Measurements from ENCODE around the gene HEPHL1. TPM values are rescaled to one million over a fixed set of nuclear protein-coding genes. Genes with fewer than 3 reads are reported as not detected.
"Not testable (repeated sequence)": the region's sequence is repeated elsewhere in the genome, so short reads cannot be mapped to it uniquely, and the experiment has no call there.

HEPHL1 gene
- polyA plus RNA-seq, 2 donors: 1.5 to 5.9 TPM

GRCh38 chr11:94120516-94120915 is 99.4 kb downstream of the HEPHL1 start:
- not testable (repeated sequence) for H3K27me3 ChIP-seq (ENCODE audit: control insufficient read depth in 1 of 2, insufficient read depth in 2 of 2, low read length in 2 of 2); H3K4me3 ChIP-seq (ENCODE audit: low read depth in 1 of 2, low read length in 2 of 2); H3K27ac ChIP-seq (ENCODE audit: low read depth in 2 of 2, low read length in 1 of 2); H3K4me1 ChIP-seq (ENCODE audit: control insufficient read depth in 2 of 2, insufficient read depth in 2 of 2, low read length in 1 of 2); H3K9me3 ChIP-seq (ENCODE audit: control insufficient read depth in 2 of 2, insufficient read depth in 1 of 2, low read depth in 1 of 2, low read length in 1 of 2); H3K36me3 ChIP-seq (ENCODE audit: control insufficient read depth in 2 of 2, insufficient read depth in 2 of 2, low read length in 1 of 2)
- 84 to 86% methylated on average over 2 of the region's 2 CpGs for WGBS, 2 donors

GRCh38 chr11:94120946-94121345 is 99.8 kb downstream of the HEPHL1 start:
- 95 to 99% methylated on average over 6 of the region's 6 CpGs for WGBS, 2 donors
- Histone ChIP-seq H3K4me1 (ENCODE audit: control insufficient read depth in 2 of 2, insufficient read depth in 2 of 2, low read length in 1 of 2) (peaks cover 0 to 2% of the 10 kb centered on the region in 2 donors), H3K9me3 (ENCODE audit: control insufficient read depth in 2 of 2, insufficient read depth in 1 of 2, low read depth in 1 of 2, low read length in 1 of 2) (no peaks in the 10 kb centered on the region)

GRCh38 chr11:94125407-94126115 is 104.4 kb downstream of the HEPHL1 start:
- no peaks in the 10 kb centered on the region for H3K27me3 ChIP-seq (ENCODE audit: control insufficient read depth in 1 of 2, insufficient read depth in 2 of 2, low read length in 2 of 2)
- no peaks in the 10 kb centered on the region for H3K36me3 ChIP-seq (ENCODE audit: control insufficient read depth in 2 of 2, insufficient read depth in 2 of 2, low read length in 1 of 2)
- no peaks in the 10 kb centered on the region for H3K9me3 ChIP-seq (ENCODE audit: control insufficient read depth in 2 of 2, insufficient read depth in 1 of 2, low read depth in 1 of 2, low read length in 1 of 2)
- peaks cover 3 to 5% of the 10 kb centered on the region in 2 donors for H3K4me1 ChIP-seq (ENCODE audit: control insufficient read depth in 2 of 2, insufficient read depth in 2 of 2, low read length in 1 of 2)
- no peak overlapping the region for H3K4me3 ChIP-seq (ENCODE audit: low read depth in 1 of 2, low read length in 2 of 2)
- 87 to 92% methylated on average over 8 of the region's 8 CpGs for WGBS, 2 donors
- no peak overlapping the region for H3K27ac ChIP-seq (ENCODE audit: low read depth in 2 of 2, low read length in 1 of 2)

More at GRCh38 chr11:94120946-94121345, 99.8 kb downstream of the HEPHL1 start:
- H3K36me3 ChIP-seq (ENCODE audit: control insufficient read depth in 2 of 2, insufficient read depth in 2 of 2, low read length in 1 of 2): no peaks in the 10 kb centered on the region
- H3K4me3 ChIP-seq (ENCODE audit: low read depth in 1 of 2, low read length in 2 of 2): no peak overlapping the region
- H3K27ac ChIP-seq (ENCODE audit: low read depth in 2 of 2, low read length in 1 of 2): no peak overlapping the region
- no peaks in the 10 kb centered on the region for H3K27me3 ChIP-seq (ENCODE audit: control insufficient read depth in 1 of 2, insufficient read depth in 2 of 2, low read length in 2 of 2)

GRCh38 chr11:94127638-94128037 is 106.5 kb downstream of the HEPHL1 start:
- no peaks in the 10 kb centered on the region for H3K27me3 ChIP-seq (ENCODE audit: control insufficient read depth in 1 of 2, insufficient read depth in 2 of 2, low read length in 2 of 2)
- H3K27ac ChIP-seq (ENCODE audit: low read depth in 2 of 2, low read length in 1 of 2): no peak overlapping the region
- no peaks in the 10 kb centered on the region for H3K36me3 ChIP-seq (ENCODE audit: control insufficient read depth in 2 of 2, insufficient read depth in 2 of 2, low read length in 1 of 2)
- no peaks in the 10 kb centered on the region for H3K9me3 ChIP-seq (ENCODE audit: control insufficient read depth in 2 of 2, insufficient read depth in 1 of 2, low read depth in 1 of 2, low read length in 1 of 2)
- H3K4me3 ChIP-seq (ENCODE audit: low read depth in 1 of 2, low read length in 2 of 2): peak overlapping the region in 1 of 2 donors; percentile 85
- H3K4me1 ChIP-seq (ENCODE audit: control insufficient read depth in 2 of 2, insufficient read depth in 2 of 2, low read length in 1 of 2): peaks cover 6 to 18% of the 10 kb centered on the region in 2 donors

- H3K4me3 ChIP-seq (ENCODE audit: low read depth in 1 of 2, low read length in 2 of 2): peak overlapping the region; percentile 71 to 85
- peaks cover 6 to 22% of the 10 kb centered on the region in 2 donors for H3K4me1 ChIP-seq (ENCODE audit: control insufficient read depth in 2 of 2, insufficient read depth in 2 of 2, low read length in 1 of 2)
- H3K9me3 ChIP-seq (ENCODE audit: control insufficient read depth in 2 of 2, insufficient read depth in 1 of 2, low read depth in 1 of 2, low read length in 1 of 2): no peaks in the 10 kb centered on the region
- WGBS, 2 donors: 0 to 1% methylated on average over 23 of the region's 23 CpGs
- no peaks in the 10 kb centered on the region for H3K27me3 ChIP-seq (ENCODE audit: control insufficient read depth in 1 of 2, insufficient read depth in 2 of 2, low read length in 2 of 2)
- H3K27ac ChIP-seq (ENCODE audit: low read depth in 2 of 2, low read length in 1 of 2): peak overlapping the region; percentile 86 to 96
- no peaks in the 10 kb centered on the region for H3K36me3 ChIP-seq (ENCODE audit: control insufficient read depth in 2 of 2, insufficient read depth in 2 of 2, low read length in 1 of 2)
Observed at GRCh38 chr11:94128291-94128745, 107.2 kb downstream of the HEPHL1 start.

GRCh38 chr11:94128746-94129511 is 107.8 kb downstream of the HEPHL1 start, which contains the start of gene PANX1:
PANX1 (plus strand) TSS chr11:94128841; CDS start chr11:94129313, 472 bp downstream.
- 0% methylated on average over 86 to 92 of the region's 92 CpGs for WGBS, 2 donors
- Histone ChIP-seq H3K27me3 (ENCODE audit: control insufficient read depth in 1 of 2, insufficient read depth in 2 of 2, low read length in 2 of 2) (no peaks in the 10 kb centered on the region), H3K4me3 (ENCODE audit: low read depth in 1 of 2, low read length in 2 of 2) (peak within 1 kb of the TSS; percentile 71 to 85), H3K4me1 (ENCODE audit: control insufficient read depth in 2 of 2, insufficient read depth in 2 of 2, low read length in 1 of 2) (peaks cover 6 to 22% of the 10 kb centered on the region in 2 donors), H3K36me3 (ENCODE audit: control insufficient read depth in 2 of 2, insufficient read depth in 2 of 2, low read length in 1 of 2) (no peaks in the 10 kb centered on the region), H3K9me3 (ENCODE audit: control insufficient read depth in 2 of 2, insufficient read depth in 1 of 2, low read depth in 1 of 2, low read length in 1 of 2) (no peaks in the 10 kb centered on the region), H3K27ac (ENCODE audit: low read depth in 2 of 2, low read length in 1 of 2) (peak within 1 kb of the TSS; percentile 86 to 96)

GRCh38 chr11:94129512-94130297 is 108.6 kb downstream of the HEPHL1 start:
- H3K27me3 ChIP-seq (ENCODE audit: control insufficient read depth in 1 of 2, insufficient read depth in 2 of 2, low read length in 2 of 2): no peaks in the 10 kb centered on the region
- peaks cover 6 to 22% of the 10 kb centered on the region in 2 donors for H3K4me1 ChIP-seq (ENCODE audit: control insufficient read depth in 2 of 2, insufficient read depth in 2 of 2, low read length in 1 of 2)
- H3K9me3 ChIP-seq (ENCODE audit: control insufficient read depth in 2 of 2, insufficient read depth in 1 of 2, low read depth in 1 of 2, low read length in 1 of 2): no peaks in the 10 kb centered on the region
- peak overlapping the region; percentile 71 to 85 for H3K4me3 ChIP-seq (ENCODE audit: low read depth in 1 of 2, low read length in 2 of 2)
- 8 to 11% methylated on average over 20 of the region's 20 CpGs for WGBS, 2 donors
- H3K36me3 ChIP-seq (ENCODE audit: control insufficient read depth in 2 of 2, insufficient read depth in 2 of 2, low read length in 1 of 2): no peaks in the 10 kb centered on the region
- peak overlapping the region; percentile 86 to 96 for H3K27ac ChIP-seq (ENCODE audit: low read depth in 2 of 2, low read length in 1 of 2)

GRCh38 chr11:94130298-94131046 is 109.3 kb downstream of the HEPHL1 start:
- peak overlapping the region in 1 of 2 donors; percentile 85 for H3K4me3 ChIP-seq (ENCODE audit: low read depth in 1 of 2, low read length in 2 of 2)

More at GRCh38 chr11:94130298-94131046, 109.3 kb downstream of the HEPHL1 start:
- H3K9me3 ChIP-seq (ENCODE audit: control insufficient read depth in 2 of 2, insufficient read depth in 1 of 2, low read depth in 1 of 2, low read length in 1 of 2): no peaks in the 10 kb centered on the region
- H3K4me1 ChIP-seq (ENCODE audit: control insufficient read depth in 2 of 2, insufficient read depth in 2 of 2, low read length in 1 of 2): peaks cover 8 to 25% of the 10 kb centered on the region in 2 donors
- peak overlapping the region; percentile 86 to 96 for H3K27ac ChIP-seq (ENCODE audit: low read depth in 2 of 2, low read length in 1 of 2)
- no peaks in the 10 kb centered on the region for H3K27me3 ChIP-seq (ENCODE audit: control insufficient read depth in 1 of 2, insufficient read depth in 2 of 2, low read length in 2 of 2)
- H3K36me3 ChIP-seq (ENCODE audit: control insufficient read depth in 2 of 2, insufficient read depth in 2 of 2, low read length in 1 of 2): no peaks in the 10 kb centered on the region
- WGBS, 2 donors: 40 to 57% methylated on average over 7 of the region's 7 CpGs

Measured in esophagus (tissue), 2 donors.